OCI-LY1 (cell line): ENCODE results near the gene AJAP1.

Source experiments
- H2AFZ ChIP-seq: fragments of 200-600 bp; sonication (generic), shearing (Covaris generic); 2 replicates; pipeline ENCODE4 v1.6.0; 2014; ENCODE audit warnings: antibody characterized with exemption, mild to moderate bottlenecking, low read length
- H3F3A ChIP-seq: fragments of 200-600 bp; sonication (generic), shearing (Covaris generic); 2 replicates; pipeline ENCODE4 v1.6.0; 2014; ENCODE audit warnings: mild to moderate bottlenecking, antibody characterized with exemption, low read length, moderate library complexity; ENCODE audit not compliant: insufficient read depth
- H3K27ac ChIP-seq: fragments of 200-600 bp; sonication (generic); 2 replicates; pipeline ENCODE4 v1.5.1; 2014; ENCODE audit warnings: low read length, mixed run types, mild to moderate bottlenecking, low read depth; ENCODE audit not compliant: poor library complexity, severe bottlenecking
- H3K27me3 ChIP-seq: fragments of 200-600 bp; sonication (generic); 2 replicates; pipeline ENCODE4 v1.6.0; 2014; ENCODE audit warnings: antibody characterized with exemption, mild to moderate bottlenecking, low read length, moderate library complexity; ENCODE audit not compliant: insufficient read depth
- H3K36me3 ChIP-seq: fragments of 200-600 bp; sonication (generic); 2 replicates; pipeline ENCODE4 v1.6.1; 2014; ENCODE audit warnings: mild to moderate bottlenecking, antibody characterized with exemption, low read length, moderate library complexity, mixed read lengths; ENCODE audit not compliant: insufficient read depth
- H3K4me1 ChIP-seq: fragments of 200-600 bp; sonication (generic); 2 replicates; pipeline ENCODE4 v1.5.1; 2014; ENCODE audit warnings: mild to moderate bottlenecking, low read length, moderate library complexity; ENCODE audit not compliant: insufficient read depth, severe bottlenecking
- H3K4me2 ChIP-seq: fragments of 200-600 bp; sonication (generic), shearing (Covaris generic); 2 replicates; pipeline ENCODE4 v1.6.1; 2014; ENCODE audit warnings: low read length
- H3K4me3 ChIP-seq: fragments of 200-600 bp; sonication (generic); 2 replicates; pipeline ENCODE4 v1.5.1; 2014; ENCODE audit warnings: low read length, low read depth, mild to moderate bottlenecking, mixed read lengths; ENCODE audit not compliant: poor library complexity, severe bottlenecking
- H3K79me2 ChIP-seq: fragments of 200-600 bp; shearing (Covaris generic); 2 replicates; pipeline ENCODE4 v1.6.1; 2016; ENCODE audit warnings: mixed run types, low read length, mixed read lengths; ENCODE audit not compliant: insufficient read depth
- H3K9ac ChIP-seq: fragments of 200-600 bp; sonication (generic), shearing (Covaris generic); 2 replicates; pipeline ENCODE4 v1.6.1; 2014; ENCODE audit warnings: mild to moderate bottlenecking, low read length, mixed read lengths
- H3K9me2 ChIP-seq: fragments of 200-600 bp; sonication (generic), shearing (Covaris generic); 2 replicates; pipeline ENCODE4 v1.6.1; 2014; ENCODE audit warnings: low read depth, mild to moderate bottlenecking, low read length, mixed read lengths
- H3K9me3 ChIP-seq: fragments of 200-600 bp; shearing (Covaris generic); 2 replicates; pipeline ENCODE4 v1.6.1; 2014; ENCODE audit warnings: low read length, mixed read lengths
- H4K20me1 ChIP-seq: fragments of 200-600 bp; sonication (generic), shearing (Covaris generic); 2 replicates; pipeline ENCODE4 v1.6.0; 2016; ENCODE audit warnings: mild to moderate bottlenecking, low read length; ENCODE audit not compliant: insufficient read depth
- CTCF ChIP-seq: fragments of 200-600 bp; sonication (generic), shearing (Covaris generic); IDR thresholded peaks from 2 replicates; pipeline ENCODE4 v1.5.1; 2017; ENCODE audit warnings: mild to moderate bottlenecking, antibody characterized with exemption, low read length, moderate library complexity, mixed read lengths
- EZH2 ChIP-seq: fragments of 200-600 bp; sonication (generic), shearing (Covaris generic); IDR thresholded peaks from 2 replicates; pipeline ENCODE4 v1.8.0; 2017; ENCODE audit warnings: borderline replicate concordance, mixed run types, mild to moderate bottlenecking, antibody characterized with exemption, low read length, moderate library complexity, mixed read lengths

The AJAP1 gene

GRCh38 chr1:4636644-4637380, 17.6 kb upstream of the AJAP1 start:
- Histone ChIP-seq H3K4me3 (no peak overlapping the region), H3K27ac (no peak overlapping the region), H3F3A (no peaks in the 10 kb centered on the region), H3K27me3 (peaks cover 4% of the 10 kb centered on the region; the same call in 1 of the 2 replicates), H3K36me3 (no peaks in the 10 kb centered on the region), H3K9ac (no peak overlapping the region), H3K4me1 (no peaks in the 10 kb centered on the region), H2AFZ (no peak overlapping the region), H3K79me2 (no peaks in the 10 kb centered on the region), H3K4me2 (no peak overlapping the region), H4K20me1 (no peaks in the 10 kb centered on the region), H3K9me3 (no peaks in the 10 kb centered on the region), H3K9me2 (no peaks in the 10 kb centered on the region)
- TF ChIP-seq EZH2, result no peak
- TF ChIP-seq CTCF, result no peak

DNA sequence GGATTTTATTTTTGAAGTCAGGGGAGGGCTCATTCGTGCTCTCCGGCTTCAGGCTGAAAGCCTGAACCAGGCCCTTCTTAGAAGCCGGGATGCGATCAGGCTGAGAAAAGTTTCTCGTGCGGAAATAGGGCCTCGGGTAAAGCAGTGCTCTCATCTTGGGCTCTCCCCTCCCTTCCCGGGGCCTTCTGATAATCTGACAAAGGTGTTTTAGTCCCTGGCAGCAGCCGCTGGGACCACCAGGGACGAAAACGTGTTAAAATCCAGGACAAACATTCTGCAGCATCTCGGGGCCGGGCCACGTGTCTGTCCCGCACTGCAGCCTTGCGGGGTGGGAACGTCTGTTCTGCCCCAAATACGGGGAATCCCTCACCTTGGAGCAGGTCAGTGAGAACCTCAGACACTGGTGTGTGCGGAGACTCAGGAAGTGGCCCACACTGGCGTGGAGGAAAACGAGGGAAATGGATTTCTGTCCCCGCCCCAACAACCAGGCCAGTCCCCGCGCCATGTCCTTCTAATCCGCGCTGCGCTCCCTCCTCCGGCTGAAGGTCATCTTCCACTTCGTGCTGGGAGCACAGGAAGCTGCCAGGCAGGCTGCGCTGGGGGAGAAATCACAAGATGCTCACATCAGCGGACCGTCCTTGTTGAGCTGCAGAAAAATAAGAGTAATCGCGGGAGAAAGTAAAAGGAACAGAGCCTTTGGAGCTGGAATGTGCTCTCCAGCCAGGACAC, 16.6 kb upstream of the AJAP1 start:
- Histone ChIP-seq H3K4me2 (no peak overlapping the region), H3K4me3 (no peak overlapping the region), H3F3A (no peaks in the 10 kb centered on the region), H3K27ac (no peak overlapping the region), H4K20me1 (no peaks in the 10 kb centered on the region), H2AFZ (no peak overlapping the region), H3K9ac (no peak overlapping the region), H3K79me2 (no peaks in the 10 kb centered on the region), H3K9me2 (no peaks in the 10 kb centered on the region), H3K36me3 (no peaks in the 10 kb centered on the region), H3K9me3 (no peaks in the 10 kb centered on the region), H3K27me3 (peaks cover 4% of the 10 kb centered on the region; the same call in 1 of the 2 replicates), H3K4me1 (no peaks in the 10 kb centered on the region)
- no peak for TF ChIP-seq CTCF
- TF ChIP-seq EZH2, result no peak

DNA sequence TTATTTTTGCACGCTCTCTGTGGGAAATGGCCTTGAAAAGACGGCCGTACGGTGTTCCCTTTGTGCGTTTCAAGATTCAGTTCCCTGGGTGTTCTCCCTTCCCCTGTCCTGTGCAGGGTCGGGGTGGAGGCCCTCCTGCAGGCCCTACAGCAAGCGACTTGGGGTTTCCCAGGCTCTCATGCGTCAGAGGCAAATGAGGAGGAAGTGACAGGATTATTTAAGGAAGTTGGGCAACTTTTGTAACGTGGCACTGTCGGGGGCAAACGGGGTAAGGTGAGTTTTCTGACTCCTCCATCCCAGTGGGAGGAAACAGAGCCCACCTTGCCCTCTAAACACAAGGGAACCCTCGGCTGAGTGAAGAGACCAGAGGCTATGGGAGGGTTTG, 16.1 kb upstream of the AJAP1 start:
- no peak overlapping the region for H3K4me3 ChIP-seq
- H2AFZ ChIP-seq, result no peak overlapping the region

More for the DNA sequence above, 16.1 kb upstream of the AJAP1 start:
- Histone ChIP-seq H3K9ac (no peak overlapping the region), H3K79me2 (no peaks in the 10 kb centered on the region), H4K20me1 (no peaks in the 10 kb centered on the region), H3K9me3 (no peaks in the 10 kb centered on the region), H3K36me3 (no peaks in the 10 kb centered on the region), H3K27me3 (peaks cover 4% of the 10 kb centered on the region; the same call in 1 of the 2 replicates), H3K9me2 (no peaks in the 10 kb centered on the region), H3K4me1 (no peaks in the 10 kb centered on the region), H3F3A (no peaks in the 10 kb centered on the region), H3K27ac (no peak overlapping the region), H3K4me2 (no peak overlapping the region)
- TF ChIP-seq CTCF (no peak), EZH2 (no peak)
